GM18502 (cell line): ENCODE measurements around the gene PCSK9.
"Not testable (repeated sequence)": the region's sequence is repeated elsewhere in the genome, so short reads cannot be mapped to it uniquely, and the experiment has no call there.

Source experiments
- ATAC-seq: cut with Tn5 transposase; IDR thresholded peaks from one replicate; pipeline ENCODE4 v1.9.1; 2021; ENCODE audit warnings: mild to moderate bottlenecking; ENCODE audit not compliant: unreplicated experiment, poor library complexity

Gene PCSK9

DNA sequence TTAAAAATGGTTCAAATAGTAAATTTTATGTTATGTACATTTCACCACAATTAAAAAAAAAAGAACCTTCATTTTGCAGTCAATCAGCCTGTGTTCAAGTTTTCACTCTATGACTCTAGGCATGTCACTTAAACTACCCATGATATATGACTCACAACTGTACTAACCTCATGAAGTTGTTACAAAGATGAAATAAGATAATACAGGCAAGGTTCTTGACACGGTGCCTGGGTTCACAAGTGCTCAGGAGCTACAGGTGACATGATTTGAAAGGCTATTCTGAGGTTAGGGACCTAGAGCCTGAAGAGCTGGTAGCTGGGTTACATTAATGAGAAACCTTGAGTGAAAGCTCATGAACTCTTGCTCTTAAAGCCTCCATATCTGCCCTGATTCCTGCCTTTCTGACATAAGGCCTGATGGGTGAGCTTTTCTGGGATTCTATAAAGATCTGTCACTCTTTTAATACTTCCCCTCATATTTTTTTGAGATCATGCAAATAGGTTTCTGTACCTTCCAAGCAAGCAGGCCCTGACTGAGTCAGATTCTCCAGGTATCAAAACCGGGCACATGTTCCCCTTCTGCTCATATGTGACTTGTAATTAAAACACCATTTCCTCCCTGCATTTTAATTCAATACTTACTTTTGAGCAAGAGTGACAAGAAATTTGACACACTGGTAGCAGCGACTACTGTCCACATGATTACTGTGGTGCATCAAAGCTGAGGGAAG, 34.0 kb downstream of the PCSK9 start:
- ATAC-seq = peak; percentile 86

DNA sequence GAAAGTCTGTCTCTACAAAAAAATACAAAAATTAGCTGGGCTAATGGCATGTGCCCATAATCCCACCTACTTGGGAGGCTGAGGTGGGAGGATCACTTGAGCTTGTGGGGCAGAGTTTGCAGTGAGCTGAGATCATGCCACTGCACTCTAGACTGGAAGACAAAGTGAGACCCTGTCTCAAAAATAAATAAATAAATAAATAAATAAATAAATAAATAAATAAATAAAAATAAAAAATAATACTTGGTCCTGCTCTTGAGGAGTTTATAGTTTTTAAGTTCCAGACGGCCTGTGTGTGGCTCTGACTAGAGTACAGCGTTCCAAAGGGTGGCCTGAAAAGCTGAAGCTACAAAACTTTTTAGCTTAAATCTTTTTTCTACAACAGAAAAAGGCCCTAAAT, 35.1 kb downstream of the PCSK9 start:
- ATAC-seq = no peak

DNA sequence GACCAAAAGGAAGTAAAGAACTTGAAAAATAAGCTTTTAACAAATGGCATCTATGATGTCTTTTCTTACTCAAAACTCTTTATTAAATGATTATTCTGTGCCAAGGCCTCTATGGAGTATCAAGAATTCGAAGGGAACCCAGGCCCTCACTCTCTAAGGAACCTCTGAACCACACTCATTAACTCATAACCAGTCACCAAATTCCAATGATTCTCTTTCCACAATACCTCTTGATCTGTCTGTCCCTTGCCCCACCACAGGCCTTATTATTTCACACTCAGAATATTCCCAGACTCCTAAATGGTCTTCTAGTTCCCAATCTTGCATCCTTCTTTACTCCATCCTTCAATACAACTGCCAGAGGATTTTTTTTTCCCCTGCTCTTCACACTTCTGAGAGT, 37.0 kb downstream of the PCSK9 start:
- no peak for ATAC-seq

DNA sequence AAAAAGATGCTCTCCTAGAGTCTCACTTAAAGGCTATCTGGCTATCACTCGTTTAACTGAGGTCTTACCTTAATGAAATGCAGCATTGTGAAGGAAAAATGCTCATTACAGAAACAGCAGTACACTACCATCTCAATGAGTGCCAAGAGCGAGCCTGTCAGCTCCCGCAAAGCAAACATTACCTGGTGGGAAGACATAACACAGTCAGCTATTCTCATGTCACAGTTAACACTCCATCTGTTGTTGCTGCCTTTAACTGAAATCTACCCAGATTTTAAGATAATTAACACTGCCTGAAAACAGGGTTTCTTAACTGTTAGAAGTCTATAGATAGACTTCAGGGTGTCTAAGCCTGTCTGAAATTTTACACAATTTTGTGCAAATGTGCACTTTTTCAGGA, 39.1 kb downstream of the PCSK9 start:
- no peak for ATAC-seq

DNA sequence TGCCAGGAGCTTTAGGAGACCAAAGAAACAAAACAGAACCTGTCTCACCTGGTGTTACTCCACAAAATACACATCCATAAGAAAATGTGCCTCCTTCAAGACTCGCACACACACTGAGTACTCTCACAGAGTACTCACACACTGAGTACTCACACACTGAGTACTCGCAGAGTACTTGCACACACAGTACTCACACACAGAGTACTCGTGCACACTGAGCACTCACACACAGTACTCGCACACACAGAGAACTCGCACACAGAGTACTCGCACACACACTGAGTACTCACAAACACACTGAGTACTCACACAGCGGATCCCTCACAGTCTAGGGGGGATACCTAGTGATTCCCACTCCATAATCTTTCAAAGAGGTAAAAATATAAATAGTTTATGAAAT, 40.3 kb downstream of the PCSK9 start:
- ATAC-seq = no peak

DNA sequence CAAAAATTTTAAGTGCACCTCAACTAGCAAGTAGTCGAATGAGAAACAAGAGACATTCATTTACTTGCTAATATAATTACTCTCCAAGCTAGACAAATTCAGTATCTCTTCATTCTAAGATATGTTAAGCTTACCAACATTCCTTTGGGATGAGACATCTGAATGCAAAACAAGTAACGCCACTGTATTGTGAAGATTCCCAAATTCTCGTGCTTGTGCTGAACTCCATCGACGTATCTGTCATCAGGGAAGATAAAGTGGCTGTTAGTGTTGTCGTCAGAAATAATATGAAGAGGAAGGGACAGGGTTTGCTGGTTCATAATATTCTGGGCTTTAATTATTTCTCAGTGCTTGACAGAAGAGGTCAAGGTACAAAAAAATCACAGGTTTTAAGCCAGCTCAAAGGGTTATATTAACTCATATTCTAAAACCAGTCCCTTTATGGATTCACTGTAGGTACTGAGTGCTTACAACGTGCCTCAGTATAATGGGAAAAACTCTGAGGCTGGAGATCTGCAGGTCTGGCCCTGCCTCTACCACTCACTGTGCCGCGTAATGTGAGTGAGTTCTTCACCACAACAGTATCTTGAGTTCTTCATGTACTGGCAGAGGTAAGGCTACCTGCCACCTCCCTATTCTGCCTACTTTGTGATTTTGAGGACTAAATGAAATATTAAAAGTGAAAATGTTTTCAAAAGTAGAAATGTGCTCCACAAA, 42.0 kb downstream of the PCSK9 start:
- ATAC-seq = no peak

DNA sequence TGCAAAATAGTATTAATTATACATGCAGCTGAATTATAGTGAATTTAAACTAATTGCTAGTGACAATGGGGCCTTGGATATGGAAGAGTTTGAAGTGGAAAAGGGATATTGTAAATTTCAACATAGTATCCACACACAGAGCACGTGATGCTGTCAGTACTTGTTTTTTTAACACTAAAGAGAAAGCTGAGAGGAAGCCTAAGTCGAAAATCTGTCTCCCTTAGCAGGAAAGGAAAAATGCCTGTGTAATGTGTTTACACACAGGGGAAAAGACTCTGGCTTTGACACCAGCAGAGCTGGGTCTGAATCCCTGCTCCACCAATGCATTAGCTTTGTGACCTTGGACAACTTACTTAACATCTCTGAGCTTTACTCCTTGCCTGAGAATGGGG, 42.6 kb downstream of the PCSK9 start:
- ATAC-seq = no peak

DNA sequence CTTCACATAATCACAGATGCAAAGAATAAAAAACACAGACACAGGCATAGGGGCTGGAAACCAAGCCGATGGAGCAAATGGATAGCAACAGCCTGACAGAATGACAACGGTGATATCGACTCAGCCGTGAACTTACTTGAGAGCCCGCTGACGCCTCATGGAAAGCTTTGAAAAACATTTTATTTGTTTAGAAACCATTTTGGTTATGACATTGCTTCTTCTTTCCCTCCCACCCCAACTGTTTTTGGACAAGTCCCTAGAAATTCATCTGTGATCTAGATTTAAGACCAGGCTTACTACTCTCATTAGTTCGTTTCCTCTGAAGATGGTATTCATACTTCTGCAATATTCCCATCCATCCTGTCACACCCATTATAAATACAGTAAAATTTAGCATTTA, 44.9 kb downstream of the PCSK9 start:
- no peak for ATAC-seq

DNA sequence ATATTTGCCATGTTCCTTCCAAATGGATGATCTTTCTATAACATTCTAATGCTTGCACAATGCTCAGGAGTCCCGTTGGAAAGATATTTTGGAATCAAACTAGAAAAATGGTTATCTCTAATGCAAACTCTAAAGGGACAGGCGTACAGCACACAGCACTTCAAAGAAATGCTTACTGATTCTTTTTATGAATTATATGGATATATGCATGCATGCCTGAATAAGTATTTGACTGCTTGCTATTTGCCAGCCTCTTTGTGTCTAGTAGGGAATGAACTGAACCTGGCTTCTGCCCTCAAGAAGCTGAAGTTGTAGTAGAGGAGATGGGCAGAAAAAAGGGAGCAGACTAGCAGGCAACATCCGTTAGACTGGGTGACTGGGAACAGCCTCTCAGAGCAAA, 48.1 kb downstream of the PCSK9 start:
- no peak for ATAC-seq

DNA sequence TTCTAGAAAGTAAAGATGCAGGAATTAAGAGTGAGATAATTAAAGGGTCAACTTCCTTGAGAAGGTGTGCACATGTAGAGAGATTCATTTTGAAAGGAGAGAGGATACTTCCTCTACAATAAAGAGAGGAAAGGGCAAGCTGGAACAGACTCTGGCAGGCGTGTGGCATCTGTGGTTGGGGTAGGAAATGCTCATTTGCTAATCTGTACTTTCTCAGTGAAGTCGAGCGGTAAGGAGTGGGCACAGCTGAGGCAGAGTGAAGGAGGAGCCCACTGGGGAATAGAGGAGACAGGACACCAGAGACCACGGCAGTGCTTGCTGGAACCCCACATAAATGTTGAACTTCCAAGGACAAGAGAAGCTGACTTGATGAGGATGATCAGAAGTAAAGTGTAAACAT, 49.1 kb downstream of the PCSK9 start:
- no peak for ATAC-seq

DNA sequence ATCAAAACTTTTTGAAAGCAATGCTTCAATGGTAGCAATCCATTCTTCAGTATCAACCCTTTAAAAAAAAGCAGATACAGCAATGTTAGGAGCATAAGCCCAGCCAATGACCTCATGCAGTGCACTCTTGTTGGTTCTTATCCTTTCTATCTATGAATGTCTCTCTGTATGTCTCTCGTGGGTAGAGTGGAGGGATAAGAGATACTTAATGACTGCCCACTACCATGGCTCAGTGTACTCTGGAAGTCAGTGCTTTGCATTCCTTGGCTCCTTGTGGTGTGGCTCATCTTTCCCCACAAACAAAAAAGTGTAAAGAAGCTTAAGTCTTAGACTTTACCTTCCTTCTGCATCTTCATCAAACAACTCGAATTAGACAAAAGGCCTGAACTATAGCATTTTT, 50.3 kb downstream of the PCSK9 start:
- ATAC-seq = no peak

DNA sequence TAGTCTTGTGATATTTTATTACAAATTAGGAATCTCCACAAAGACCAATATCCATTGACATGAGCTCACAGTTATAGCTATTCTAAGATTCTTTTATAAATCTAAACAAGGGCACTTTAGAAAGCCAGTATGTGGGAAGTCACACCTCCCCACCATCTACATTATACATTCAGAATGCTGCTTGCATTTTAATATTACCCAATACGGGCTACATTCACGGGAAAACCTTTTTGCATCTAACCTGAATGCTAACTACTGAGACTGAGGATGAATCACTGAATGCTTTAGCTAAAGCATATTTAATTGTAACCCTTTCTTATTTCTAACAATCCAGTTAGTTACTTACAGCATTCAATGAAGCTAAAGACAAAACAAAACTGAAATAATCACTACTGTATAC, 53.1 kb downstream of the PCSK9 start:
- no peak for ATAC-seq

DNA sequence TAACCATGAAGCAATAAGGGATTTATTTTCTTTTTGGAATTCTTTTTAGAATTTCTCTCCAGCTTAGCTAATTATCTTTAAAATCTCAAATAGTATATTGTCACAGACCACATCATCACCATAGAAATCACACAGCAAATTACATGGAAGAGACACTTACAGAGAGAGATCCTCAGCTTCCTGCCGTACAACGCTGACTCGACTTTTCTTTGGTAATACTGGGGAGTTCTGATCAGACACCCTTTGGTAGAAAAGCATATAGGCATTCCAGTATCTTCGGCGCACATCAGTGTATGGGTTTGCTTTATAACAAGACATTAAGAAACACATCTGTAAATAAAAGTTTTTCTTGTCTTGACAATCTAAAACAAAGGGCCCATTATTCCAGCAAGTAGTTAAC, 55.7 kb downstream of the PCSK9 start:
- no peak for ATAC-seq

DNA sequence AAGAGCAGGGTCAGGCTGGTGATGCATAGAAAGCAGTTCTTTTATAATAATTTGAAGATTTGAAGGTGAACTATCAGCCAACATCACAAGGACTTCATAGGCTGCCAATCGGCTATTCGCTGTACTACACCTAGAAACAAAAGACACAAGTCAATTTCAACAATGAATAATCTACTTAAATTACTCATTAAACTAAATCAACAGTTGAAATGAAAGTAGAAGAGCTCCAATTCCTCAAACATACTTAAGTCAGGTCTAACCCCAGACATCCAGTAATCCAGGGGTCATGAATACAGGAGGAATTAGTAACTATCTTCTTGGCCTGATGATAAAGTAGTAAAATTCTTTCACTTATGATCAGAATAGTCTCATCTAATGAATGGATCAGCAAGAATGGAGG, 64.5 kb downstream of the PCSK9 start:
- ATAC-seq = no peak

DNA sequence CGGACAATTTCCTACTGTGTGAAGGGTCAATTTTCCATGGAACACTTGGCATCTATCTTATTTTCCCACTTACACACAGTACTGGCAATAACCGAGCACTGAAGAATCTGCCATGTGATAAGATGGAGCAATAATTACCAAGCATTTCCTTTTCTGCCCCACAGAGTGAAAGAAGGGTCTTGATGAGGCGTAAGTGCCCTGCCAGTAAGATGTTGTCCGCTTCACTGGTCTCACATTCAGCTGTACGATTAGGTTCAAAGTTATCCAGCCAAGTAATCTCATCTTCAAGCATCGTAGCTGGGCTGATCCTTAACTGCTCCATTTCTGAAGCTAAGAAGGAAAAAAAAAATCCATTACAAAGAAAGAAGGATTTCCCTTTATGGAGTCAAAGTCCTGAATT, 67.8 kb downstream of the PCSK9 start:
- ATAC-seq = no peak

DNA sequence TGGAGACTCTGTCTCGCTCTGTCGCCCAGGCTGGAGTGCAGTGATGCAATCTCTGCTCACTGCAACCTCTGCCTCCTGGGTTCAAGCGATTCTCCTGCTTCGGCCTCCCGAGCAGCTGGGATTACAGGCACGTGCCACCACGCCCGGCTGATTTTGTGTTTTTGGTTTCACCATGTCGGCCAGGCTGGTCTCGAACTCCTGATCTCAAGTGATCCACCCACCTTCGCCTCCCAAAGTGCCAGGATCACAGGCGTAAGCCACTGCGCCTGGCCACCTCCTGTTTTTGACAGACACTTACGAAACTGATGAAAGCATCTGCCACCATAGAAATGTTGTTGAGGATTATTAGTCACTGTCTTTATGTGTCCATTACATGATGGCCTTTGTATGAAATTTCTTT, 69.7 kb downstream of the PCSK9 start:
- not testable (repeated sequence) for ATAC-seq
